Stimulated activated CD8-positive, alpha-beta memory T cell treated with anti-CD3 and anti-CD28 coated beads, Interleukin-7, amount 100 ng/mL, for 24 hours (primary cell): ENCODE results near the gene PHF21B.
"Not testable (repeated sequence)": the region's sequence is repeated elsewhere in the genome, so short reads cannot be mapped to it uniquely, and the experiment has no call there.

Experiments
- DNase-seq: peaks from one replicate; pipeline ENCODE4 v3.0.0-alpha.2; 2020; ENCODE audit warnings: low read depth

Gene PHF21B

DNA sequence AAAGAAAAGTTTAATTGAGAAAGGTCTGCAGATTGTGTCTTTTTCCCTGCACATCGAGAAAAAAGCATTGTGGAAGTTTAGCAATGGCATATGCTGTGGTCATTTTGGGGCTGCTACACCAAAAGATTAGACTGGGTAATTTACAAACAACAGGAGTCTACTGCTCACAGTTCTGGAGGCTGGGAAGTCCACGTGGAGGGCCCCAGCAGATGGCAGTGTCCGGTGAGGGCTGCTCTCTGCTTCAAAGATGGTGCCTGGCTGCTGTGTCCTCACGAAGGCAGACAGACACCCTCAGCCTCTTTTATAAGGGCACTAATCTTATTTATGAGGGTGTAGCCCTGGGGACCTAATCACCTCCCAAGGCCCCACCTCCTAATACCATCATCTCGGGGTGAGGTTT, 21.1 kb downstream of the PHF21B start:
- no peak for DNase-seq

- DNase-seq: no peak
Measured at GRCh38 chr22:44986926-44987325, 22.9 kb downstream of the PHF21B start.

- no peak for DNase-seq
Measured at GRCh38 chr22:44985906-44986527, 23.8 kb downstream of the PHF21B start.

GRCh38 chr22:44983878-44984482, 25.8 kb downstream of the PHF21B start:
- DNase-seq: no peak

DNA sequence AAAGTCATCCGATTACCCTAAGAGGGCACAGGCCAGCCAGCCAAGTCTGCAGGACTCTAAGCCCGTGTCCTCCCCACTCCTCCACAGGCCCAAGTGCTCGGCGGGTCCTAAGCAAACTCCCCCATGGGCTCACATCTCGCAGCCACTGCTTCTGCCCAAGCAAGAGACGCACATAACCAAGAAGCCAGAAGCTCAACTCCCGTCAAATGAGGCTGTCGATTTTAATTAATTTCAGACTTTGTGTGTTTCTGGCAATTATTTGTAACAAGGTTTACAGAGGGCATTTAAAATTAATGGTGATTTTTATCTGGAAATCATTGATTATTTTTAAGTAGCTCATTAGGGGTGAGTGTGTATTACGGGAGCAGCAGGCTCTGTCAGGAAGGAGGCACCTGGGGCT, 27.4 kb downstream of the PHF21B start:
- DNase-seq: no peak

GRCh38 chr22:44981857-44982256, 27.9 kb downstream of the PHF21B start:
- no peak for DNase-seq

GRCh38 chr22:44979154-44979553, 30.7 kb downstream of the PHF21B start:
- DNase-seq: no peak

DNA sequence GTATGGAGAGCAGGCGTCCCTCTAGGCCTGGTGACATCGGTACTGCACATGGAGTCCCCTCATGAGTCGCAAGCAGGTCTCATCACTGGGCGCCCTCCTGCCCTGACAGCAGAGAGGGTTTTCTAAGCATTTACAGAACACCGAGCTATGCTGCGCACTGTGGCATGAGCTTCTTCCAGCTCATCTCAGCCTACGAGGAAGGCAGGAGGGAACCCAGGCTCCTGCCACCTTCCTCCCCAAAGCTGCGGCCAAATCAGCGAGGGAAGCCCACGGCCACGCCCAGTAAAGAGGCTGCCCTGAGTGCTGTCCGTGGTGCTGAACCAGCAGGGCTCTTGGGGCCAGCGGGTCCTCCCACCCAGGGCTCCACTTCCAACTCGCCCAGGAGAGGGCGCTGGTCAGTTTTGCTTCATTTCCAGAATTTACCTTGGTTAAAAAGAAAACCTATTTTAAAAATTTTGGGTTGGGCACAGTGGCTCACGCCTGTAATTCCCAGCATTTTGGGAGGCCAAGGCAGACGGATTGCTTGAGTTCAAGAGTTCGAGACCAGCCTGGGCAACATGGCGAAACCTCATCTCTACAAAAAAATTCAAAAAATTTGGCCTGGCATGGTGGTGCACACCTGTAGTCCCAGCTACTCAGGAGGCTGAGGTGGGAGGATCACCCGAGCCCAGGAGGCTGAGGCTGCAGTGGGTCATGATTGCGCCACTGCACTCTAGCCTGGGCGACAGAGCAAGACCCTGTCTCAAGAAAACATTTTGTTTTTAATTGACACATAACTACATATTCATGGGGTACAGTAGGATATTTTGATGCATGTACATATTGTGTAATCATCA, 34.2 kb downstream of the PHF21B start:
- peak; percentile 41 for DNase-seq

DNA sequence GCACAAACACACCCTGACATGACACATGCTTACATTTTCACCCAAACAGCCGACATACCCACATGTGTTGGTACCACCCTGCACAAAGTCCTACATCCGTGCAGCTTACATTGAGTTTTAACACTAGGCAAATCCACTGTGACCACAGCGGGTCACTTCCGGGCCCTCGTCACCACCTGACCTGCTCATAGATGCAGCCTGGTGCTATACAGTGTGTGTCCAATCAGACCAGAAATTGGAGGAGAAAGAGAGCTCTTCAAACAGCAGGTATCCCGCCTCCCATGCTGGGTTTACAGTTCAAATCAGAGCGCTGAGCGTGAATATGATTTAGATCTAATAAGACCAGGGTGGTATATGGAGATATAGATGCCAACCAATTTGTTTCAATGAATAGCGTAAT, 35.4 kb downstream of the PHF21B start:
- no peak for DNase-seq

- DNase-seq: no peak
Measured at GRCh38 chr22:44973829-44974228, 36.0 kb downstream of the PHF21B start.

GRCh38 chr22:44972363-44973083, 37.3 kb downstream of the PHF21B start:
- no peak for DNase-seq

- DNase-seq: no peak
Measured at GRCh38 chr22:44971651-44972362, 38.0 kb downstream of the PHF21B start.

DNA sequence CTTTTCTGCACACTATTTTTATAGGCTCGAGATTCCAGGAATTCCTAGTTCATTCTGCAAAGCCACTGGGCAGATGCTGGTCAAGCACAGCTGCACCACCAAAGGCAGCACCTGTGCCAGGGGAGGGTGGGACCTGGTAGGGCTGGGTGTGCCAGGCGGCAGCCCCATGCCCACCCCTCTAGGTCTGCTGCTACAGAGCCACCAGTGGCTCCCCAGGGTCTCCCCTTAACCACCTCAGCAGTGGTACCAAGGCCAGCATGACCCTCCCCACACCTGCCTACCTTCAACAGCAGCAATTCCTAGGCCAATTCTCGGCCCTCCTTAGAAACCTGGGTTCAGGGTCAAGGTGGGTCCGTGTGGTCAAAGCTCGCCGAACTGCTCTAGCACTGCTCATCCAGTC, 39.5 kb downstream of the PHF21B start:
- no peak for DNase-seq

GRCh38 chr22:44969817-44970216, 40.0 kb downstream of the PHF21B start:
- no peak for DNase-seq

GRCh38 chr22:44968736-44969135, 41.1 kb downstream of the PHF21B start:
- no peak for DNase-seq

GRCh38 chr22:44965171-44965570, 44.6 kb downstream of the PHF21B start:
- no peak for DNase-seq

- DNase-seq: no peak
Measured at GRCh38 chr22:44964722-44965078, 45.1 kb downstream of the PHF21B start.

DNA sequence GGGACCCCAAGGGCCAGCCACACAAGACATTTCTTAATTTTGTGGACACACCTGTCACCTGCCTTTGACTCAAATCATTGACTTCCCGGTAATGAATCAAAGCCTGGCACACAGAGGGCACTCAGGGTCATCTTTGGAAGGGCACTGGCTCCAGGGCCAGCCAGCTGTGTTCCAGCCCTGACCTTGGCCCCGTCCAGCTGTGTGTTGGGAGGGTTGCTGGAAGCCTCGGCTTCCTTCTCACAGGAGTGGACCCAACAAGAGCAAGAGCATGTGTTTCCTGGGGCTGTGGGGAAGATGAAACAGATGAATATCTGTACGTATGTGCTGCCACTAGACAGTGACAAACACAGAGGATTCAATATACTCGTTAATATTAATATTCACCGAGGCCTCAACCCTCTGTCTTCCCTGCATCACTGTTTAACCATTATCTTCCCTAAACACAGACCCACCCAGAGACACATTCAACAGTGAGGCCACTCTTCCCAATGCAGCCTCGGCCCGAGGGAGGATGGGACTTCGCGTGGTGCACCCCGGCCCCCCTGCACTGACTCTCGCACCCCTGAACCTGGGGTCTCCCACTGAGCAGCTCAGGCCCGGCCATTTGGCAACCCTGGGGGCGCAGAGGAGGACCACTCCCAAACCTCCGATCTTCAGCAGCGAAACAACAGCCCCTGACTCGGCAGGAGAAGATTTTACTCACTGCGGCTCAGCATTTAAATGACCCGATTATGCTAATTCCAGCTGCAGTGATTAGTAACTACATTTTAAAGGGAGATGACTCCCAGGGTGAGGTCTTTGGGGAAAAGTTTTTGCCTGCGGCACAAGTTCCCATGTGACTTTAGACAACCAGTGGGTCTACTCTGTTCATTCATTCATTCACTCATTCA, 45.7 kb downstream of the PHF21B start:
- no peak for DNase-seq

DNA sequence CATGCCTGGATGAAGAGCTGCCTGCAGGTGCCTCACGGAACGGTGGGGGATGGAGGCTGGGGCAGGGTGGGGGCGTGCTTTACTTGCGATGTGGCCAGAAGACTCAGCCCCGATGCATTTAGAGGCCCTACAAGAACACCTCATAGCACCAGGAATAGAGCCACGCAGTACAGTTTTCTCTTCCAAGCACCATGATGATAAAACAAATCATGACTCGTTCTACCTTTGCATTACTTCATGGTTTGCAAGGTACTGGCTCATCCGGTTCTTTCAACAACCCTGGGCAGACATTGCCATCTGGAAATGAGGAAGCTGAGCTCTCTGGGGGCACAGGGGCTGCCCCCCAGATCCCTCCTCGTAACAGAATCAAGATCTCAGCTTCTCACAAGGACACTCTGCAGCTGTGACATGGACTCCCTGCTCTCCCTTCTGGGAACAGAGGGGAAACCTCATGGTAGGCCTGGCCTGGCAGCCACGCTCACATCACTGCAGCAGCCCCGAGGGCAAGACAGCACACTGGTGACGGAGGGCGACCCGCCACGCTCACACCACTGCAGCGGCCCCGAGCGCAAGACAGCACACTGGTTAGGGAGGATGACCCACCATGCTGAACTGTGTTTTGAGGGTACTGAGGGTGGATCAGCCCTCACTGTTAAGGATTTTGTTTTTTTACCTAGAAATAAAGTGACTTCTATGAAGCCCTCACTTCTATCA, 46.9 kb downstream of the PHF21B start:
- DNase-seq: no peak

DNA sequence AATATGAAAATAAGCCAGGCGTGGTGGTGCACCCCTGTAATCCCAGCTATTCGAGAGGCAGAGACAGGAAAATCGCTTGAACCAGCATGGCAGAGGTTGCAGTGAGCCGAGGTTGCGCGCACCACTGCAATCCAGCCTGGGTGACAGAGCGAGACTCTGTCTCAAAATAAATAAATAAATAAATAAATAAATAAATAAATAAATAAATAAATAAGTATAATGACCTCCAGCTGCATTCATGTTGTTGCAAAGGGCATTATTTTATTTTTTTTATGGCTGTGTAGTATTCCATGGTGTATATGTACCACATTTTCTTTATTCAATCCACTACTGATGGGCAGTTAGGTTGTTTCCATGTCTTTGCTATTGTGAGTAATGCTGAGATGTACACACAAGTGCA, 48.1 kb downstream of the PHF21B start:
- DNase-seq: not testable (repeated sequence)
